Skin of body (tissue), 2 donors: ENCODE results near the gene CUL3. TPM values are rescaled to one million over a fixed set of nuclear protein-coding genes. Genes with fewer than 3 reads are reported as not detected.
A peak's percentile ranks its signal among the peaks of the same experiment; 100 is the strongest.
"Not testable (repeated sequence)": the region's sequence is repeated elsewhere in the genome, so short reads cannot be mapped to it uniquely, and the experiment has no call there.

Experiments used
- DNase-seq: peaks from one replicate; lab custom pipeline; 2025; lab: John Stamatoyannopoulos, UW
- total RNA-seq: library from RNA; depleted of rRNA; stranded (reverse); fragments of >200 nt; gene quantifications from one replicate; pipeline ENCODE4 v1.2.3, GENCODE V29; 2014

The CUL3 gene
- total RNA-seq: 90.3 TPM

- DNase-seq: peak; percentile 99
Observed at GRCh38 chr2:224585211-224586088, at the start of gene CUL3. TSS of gene CUL3 (minus strand) at chr2:224585363. CDS start at chr2:224585009, 354 bp downstream.

GRCh38 chr2:224630659-224631550 is 45.7 kb upstream of the CUL3 start:
- DNase-seq: no peak

- DNase-seq: no peak
Observed at GRCh38 chr2:224628416-224628815, 43.3 kb upstream of the CUL3 start.

- DNase-seq: no peak
Observed at GRCh38 chr2:224626735-224627134, 41.6 kb upstream of the CUL3 start.

- DNase-seq: no peak
Observed at GRCh38 chr2:224613543-224614286, 28.6 kb upstream of the CUL3 start.

- peak; percentile 30 for DNase-seq
Observed at GRCh38 chr2:224612578-224612977, 27.4 kb upstream of the CUL3 start.

GRCh38 chr2:224611938-224612337 is 26.8 kb upstream of the CUL3 start:
- DNase-seq: no peak

GRCh38 chr2:224608104-224608503 is 22.9 kb upstream of the CUL3 start:
- no peak for DNase-seq

GRCh38 chr2:224603746-224604500 is 18.8 kb upstream of the CUL3 start:
- not testable (repeated sequence) for DNase-seq

GRCh38 chr2:224602778-224603375 is 17.7 kb upstream of the CUL3 start:
- not testable (repeated sequence) for DNase-seq

- DNase-seq: no peak
Observed at GRCh38 chr2:224601923-224602322, 16.8 kb upstream of the CUL3 start.

- no peak for DNase-seq
Observed at GRCh38 chr2:224598678-224599077, 13.5 kb upstream of the CUL3 start.

- DNase-seq: no peak
Observed at GRCh38 chr2:224596289-224596688, 11.1 kb upstream of the CUL3 start.

GRCh38 chr2:224595518-224595917 is 10.4 kb upstream of the CUL3 start:
- no peak for DNase-seq

GRCh38 chr2:224594840-224595239 is 9.7 kb upstream of the CUL3 start:
- DNase-seq: no peak

- no peak for DNase-seq
Observed at GRCh38 chr2:224591220-224591619, 6.1 kb upstream of the CUL3 start.

GRCh38 chr2:224586127-224586695 is 1.0 kb upstream of the CUL3 start:
- no peak for DNase-seq

- no peak for DNase-seq
Observed at GRCh38 chr2:224584785-224585210, 365 bp downstream of the CUL3 start.

GRCh38 chr2:224584111-224584784 is 915 bp downstream of the CUL3 start:
- DNase-seq: peak; percentile 19
